HUDEP-2 (cell line): ENCODE measurements around the gene FGFR1OP2.
"Not testable (repeated sequence)": the region's sequence is repeated elsewhere in the genome, so short reads cannot be mapped to it uniquely, and the experiment has no call there.

Experiments used
- DNase-seq, 76 experiments: peaks; one replicate each; lab custom pipeline; 2025; ENCODE audit not compliant: unreplicated experiment in 76 of 76; lab: John Stamatoyannopoulos, UW

Gene FGFR1OP2

DNA sequence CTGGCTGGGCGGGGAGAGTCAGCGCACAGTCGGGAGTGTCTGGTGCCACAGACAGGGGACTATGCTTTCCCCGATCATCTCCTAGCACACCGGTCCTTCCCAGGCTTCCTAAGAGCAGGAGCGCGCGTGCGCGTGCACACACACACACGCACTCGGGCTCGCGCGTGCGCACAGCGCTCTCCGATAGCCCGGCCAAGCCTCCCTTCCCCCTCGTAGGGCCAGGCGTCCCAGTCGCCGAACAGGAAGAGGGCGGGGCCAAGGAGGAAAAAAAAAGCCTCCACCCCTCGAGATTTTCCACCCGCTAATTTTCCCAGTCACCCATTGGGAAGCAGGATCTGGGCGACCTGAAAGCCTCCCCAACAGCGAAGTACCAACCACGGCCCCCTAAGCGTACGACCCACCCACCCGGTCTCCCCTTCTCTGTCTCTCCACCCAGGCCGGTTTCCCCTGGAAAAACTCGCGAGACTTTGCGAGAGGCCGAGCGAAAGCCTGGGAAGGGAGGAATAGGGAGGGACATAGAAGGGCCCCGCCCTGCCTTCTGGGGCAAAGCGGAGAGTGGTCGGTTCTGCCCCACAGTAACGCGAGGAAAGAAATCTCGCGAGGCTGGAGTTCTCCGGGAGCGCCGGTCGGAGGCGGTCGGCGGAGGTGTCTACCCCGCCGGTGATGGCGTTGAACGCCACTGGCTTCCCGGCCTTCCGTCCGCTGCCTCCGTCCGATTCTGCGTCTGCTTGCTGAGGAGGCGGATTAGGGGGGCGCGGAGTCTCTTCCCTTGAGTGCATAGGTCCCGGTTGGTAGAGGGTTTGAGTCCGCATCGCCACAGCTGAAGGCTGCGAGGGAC lies at the start of gene FGFR1OP2, which contains the start of gene INTS13:
Gene FGFR1OP2, plus strand, starts transcription at position 608 of the 838 bp plus-strand sequence. CDS start 15,689 bp downstream, outside the sequence.
Gene INTS13, minus strand, starts transcription at position 119 of the 838 bp plus-strand sequence. CDS start 1,178 bp downstream, outside the sequence.
- DNase-seq = peak; percentile 52 to 99 (median 95)

- DNase-seq = no peak
Observed at GRCh38 chr12:26890784-26891183, 47.5 kb upstream of the FGFR1OP2 start.

GRCh38 chr12:26891704-26892103 lies 46.6 kb upstream of the FGFR1OP2 start:
- no peak for DNase-seq

DNA sequence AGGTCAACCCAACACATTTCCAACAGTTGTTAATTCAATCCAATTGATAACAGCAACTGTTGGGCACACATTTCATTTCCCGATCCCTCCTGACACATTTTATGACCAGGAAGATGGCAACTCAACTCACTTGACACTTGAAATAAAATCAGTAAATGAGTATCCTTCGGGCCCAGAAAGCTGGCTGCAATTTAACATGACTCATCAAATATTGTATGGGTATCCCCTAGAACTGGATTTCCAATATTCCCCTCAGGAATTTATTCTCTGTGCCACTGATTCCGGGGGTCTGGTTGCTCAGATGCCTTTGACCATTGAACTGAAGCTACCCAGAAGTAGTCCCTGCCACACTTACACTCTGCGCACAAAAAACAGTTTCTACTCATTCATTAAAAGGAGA lies 42.6 kb upstream of the FGFR1OP2 start:
- DNase-seq = no peak

GRCh38 chr12:26896913-26897312 lies 41.4 kb upstream of the FGFR1OP2 start:
- no peak for DNase-seq

GRCh38 chr12:26903396-26903795 lies 34.9 kb upstream of the FGFR1OP2 start:
- DNase-seq = not testable (repeated sequence)

DNA sequence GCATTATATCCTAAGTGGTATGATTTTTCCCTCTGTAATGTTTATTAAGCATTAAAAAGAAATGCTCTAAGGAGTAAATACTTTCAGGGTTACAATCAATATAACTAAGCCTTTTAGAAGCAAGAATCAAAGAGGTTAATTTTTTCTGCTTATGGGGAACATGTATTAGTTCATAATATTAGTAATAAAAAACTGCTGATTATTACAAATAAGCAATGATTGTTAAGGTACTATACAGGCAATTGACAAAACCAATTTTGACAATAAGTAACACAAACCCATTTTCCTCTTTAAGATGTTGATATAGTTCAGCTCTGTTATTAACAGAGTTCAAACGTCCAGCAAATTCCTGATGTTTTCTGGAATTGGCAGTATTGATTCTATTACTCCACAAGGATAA lies 32.2 kb upstream of the FGFR1OP2 start:
- DNase-seq = no peak

DNA sequence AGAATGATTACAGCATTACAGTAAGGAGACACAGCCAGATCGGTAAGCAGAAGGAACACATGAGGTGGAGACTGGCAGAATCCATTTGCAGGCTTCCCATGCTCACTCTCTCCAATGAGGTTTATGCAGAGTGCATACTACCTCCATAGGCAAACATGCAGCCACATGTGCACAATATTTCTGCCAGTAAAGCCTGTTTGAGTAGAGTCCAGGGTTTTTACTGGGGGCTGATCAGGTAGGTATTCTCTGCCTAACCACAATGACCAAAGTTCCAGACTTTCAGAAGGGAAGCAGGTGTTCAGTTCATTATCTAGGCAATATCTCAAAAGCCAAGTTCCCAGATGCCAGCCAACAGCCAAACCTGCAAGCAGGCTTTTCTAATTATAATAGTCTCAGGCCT lies 31.6 kb upstream of the FGFR1OP2 start:
- no peak for DNase-seq

GRCh38 chr12:26918321-26919215 lies 19.7 kb upstream of the FGFR1OP2 start:
- DNase-seq = no peak

DNA sequence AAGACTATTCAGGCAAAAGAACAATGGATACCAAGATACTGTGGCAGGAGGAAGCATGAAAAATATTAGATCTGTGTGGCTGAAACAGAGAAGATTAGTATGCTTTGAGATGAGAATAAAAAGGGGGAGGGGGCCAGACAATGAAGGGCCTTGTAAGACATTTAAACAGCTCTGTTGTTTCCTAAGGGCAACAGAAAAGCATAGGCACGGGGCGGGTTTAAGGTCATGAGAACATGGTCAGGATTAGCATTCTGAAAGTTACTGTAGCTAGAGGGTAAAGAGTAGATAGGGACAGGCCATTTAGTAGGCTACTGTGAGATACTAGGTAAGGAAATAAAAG lies 19.1 kb upstream of the FGFR1OP2 start:
- no peak for DNase-seq

DNA sequence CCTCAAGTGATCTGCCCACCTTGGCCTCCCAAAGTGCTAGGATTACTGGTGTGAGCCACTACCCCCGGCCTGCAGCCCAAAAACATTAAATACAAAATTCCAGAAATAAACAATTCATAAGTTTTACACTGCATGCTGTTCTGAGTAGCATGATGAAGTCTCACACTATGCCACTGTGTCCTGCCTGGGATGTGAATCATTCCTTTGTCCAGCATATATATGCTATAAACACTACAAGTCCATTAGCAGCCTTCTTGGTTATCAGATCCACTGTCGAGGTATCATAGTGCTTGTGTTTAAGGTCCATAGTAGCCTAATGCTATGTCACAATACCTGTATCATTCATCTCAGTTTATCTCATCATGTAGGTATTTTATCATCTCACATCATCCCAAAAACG lies 16.4 kb upstream of the FGFR1OP2 start:
- DNase-seq = no peak

- DNase-seq = no peak
Observed at GRCh38 chr12:26928661-26929060, 9.6 kb upstream of the FGFR1OP2 start.

GRCh38 chr12:26929590-26929989 lies 8.7 kb upstream of the FGFR1OP2 start:
- no peak for DNase-seq

GRCh38 chr12:26935636-26936378 lies 2.5 kb upstream of the FGFR1OP2 start:
- DNase-seq = no peak

DNA sequence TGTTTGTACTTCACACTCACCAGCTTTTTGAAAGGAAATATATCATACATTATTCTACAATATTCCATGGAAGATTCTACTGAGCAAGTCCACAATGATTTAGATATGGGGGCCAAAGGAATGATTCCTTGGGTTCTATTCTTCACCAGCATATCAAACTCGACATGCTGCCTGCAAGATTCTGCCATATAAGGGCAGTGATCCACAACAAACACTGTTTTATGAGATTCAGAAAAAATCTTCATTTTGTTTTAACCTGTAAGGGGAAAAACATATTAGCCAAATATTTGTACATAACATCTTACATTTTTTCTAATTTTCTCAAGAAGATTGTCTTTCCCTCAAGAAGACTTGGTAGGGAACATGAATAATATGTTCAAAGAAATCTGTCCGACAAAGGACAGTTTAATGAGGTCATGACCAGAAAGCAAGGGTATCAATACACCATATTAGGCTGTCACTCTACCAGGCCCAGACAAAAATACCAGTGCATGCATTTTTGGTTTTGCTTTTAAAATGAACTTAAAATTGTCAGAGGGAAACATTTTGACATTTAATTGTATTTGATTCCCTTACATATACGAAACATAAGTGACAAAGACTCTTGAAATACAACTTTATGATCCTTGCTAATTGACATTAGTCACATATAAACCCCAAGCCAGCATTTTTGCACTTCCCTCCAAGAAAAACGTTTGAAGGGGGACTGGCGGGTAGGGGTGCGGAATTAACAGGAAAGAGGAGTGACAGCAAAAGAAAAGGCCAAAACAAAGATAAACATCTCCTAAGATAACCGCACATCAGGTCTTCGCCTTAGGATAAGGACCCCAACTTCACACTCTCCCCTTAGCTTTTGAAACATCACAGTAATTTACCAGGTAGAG lies 1.5 kb upstream of the FGFR1OP2 start:
- peak in 4 of 76 experiments; percentile 0 to 39 (median 24) for DNase-seq

GRCh38 chr12:26937443-26937862 lies 817 bp upstream of the FGFR1OP2 start:
- peak in 1 of 76 experiments; percentile 47 for DNase-seq

DNA sequence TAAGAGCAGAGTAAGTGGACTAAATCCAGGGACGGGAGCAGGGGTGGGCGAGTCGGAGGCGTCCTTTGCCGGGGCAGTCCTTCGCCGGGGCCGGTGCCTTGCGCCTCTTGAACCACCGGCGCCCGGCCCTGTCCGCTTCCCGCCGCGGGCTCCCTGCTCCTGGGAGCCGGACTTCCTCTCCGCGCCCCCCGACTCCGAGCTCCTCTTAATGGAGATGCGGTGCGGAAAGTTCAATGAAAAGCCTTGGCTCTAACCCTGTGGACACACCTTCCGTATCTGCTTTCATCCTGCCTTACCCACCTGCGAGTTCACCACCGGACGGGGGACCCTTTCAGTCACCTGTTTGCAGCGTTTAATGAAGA lies 412 bp downstream of the FGFR1OP2 start:
- DNase-seq = peak in 12 of 76 experiments; percentile 16 to 46 (median 40)

DNA sequence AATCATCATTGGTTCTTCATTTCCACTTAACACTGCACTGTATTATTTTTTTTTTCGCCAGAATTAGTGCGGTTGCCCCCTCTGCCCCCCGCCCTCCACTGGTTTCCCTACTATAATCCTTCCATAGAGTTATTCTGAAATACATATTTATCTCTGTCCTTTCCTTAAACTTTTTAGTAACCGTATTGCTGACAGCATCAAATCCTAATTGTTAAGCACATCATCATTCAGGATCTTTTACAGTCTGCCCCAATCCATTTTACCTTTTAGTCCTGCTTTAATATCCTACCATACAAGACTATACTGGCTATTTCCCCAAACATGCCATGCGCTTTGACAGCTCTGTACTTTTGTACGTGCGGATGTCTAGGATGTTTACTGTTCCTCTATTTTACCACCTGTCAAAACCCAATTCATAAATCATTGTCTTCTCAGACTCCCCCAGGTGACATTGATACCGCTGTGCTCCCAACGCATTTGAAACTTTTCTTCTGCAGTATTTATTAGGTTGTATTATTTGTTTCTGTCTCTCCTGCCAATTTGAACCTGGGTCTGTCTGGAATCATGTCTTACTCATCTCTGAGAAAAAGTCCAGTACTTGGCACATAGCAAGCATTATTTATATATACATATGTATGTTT lies 1.0 kb downstream of the FGFR1OP2 start:
- DNase-seq = peak in 4 of 76 experiments; percentile 7 to 38 (median 32)

DNA sequence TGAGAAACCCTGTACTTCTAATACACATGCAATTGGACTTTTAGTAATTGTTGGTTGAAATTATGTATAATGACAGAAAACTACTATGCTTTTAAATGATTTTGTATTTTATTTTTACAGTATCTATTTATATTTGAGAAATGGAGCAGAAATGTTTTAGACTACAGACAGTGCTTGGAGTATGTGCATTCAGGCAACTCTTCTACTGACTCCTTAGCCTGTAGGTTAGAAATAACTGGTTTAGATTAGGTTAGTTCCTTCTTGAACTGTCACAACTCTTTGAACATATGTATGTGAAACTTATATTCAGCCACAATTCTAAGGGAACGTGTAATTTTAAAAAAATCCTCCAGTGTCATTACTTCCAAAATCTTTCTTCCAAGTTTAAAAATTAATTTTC lies 1.7 kb downstream of the FGFR1OP2 start:
- DNase-seq = peak in 3 of 76 experiments; percentile 6 to 35 (median 10)
